Mesothelial cell of epicardium (in vitro differentiated cells): ENCODE results near the gene ERC2. TPM values are rescaled to one million over a fixed set of nuclear protein-coding genes. Genes with fewer than 3 reads are reported as not detected.

Source experiments
- DNase-seq, 2 experiments: peaks; one replicate each; pipeline ENCODE4 v3.0.0; 2021; ENCODE audit warnings: low spot score in 2 of 2; ENCODE audit not compliant: unreplicated experiment in 2 of 2
- H3K27ac Mint-ChIP-seq: 2 replicates; pipeline ENCODE4 v1.8.0; 2021; ENCODE audit warnings: mixed read lengths
- H3K27me3 Mint-ChIP-seq: 2 replicates; pipeline ENCODE4 v1.8.0; 2021; ENCODE audit warnings: low read depth, mixed read lengths
- H3K36me3 Mint-ChIP-seq: 2 replicates; pipeline ENCODE4 v1.8.0; 2021; ENCODE audit warnings: mixed read lengths
- H3K4me1 Mint-ChIP-seq: 2 replicates; pipeline ENCODE4 v1.8.0; 2021; ENCODE audit warnings: mixed read lengths
- H3K4me3 Mint-ChIP-seq: 2 replicates; pipeline ENCODE4 v1.8.0; 2021; ENCODE audit warnings: mild to moderate bottlenecking, moderate library complexity, mixed read lengths
- H3K9me3 Mint-ChIP-seq: 2 replicates; pipeline ENCODE4 v1.8.0; 2021; ENCODE audit warnings: mixed read lengths
- CTCF ChIP-seq: fragments of 200-600 bp; sonication (generic); IDR thresholded peaks from one replicate; pipeline ENCODE4 v1.5.0; 2021; ENCODE audit warnings: antibody characterized with exemption; ENCODE audit not compliant: unreplicated experiment
- total RNA-seq: library from RNA; stranded (reverse); gene quantifications from 3 replicates; pipeline ENCODE4 v1.2.1, GENCODE V29; 2021

ERC2 gene
- total RNA-seq, 1 donor from 2014 or later = 15.6 TPM

- Mint-ChIP-seq H3K9me3 (no peaks in the 10 kb centered on the region), H3K4me1 (peaks cover 66% of the 10 kb centered on the region), H3K27me3 (peaks cover 55% of the 10 kb centered on the region), H3K4me3 (no peak overlapping the region), H3K27ac (no peak overlapping the region), H3K36me3 (no peaks in the 10 kb centered on the region)
- no peak for DNase-seq
- TF ChIP-seq CTCF = no peak
Measured at GRCh38 chr3:55521064-55521737, 947.1 kb downstream of the ERC2 start.

- no peaks in the 10 kb centered on the region for H3K9me3 Mint-ChIP-seq
- no peak overlapping the region for H3K4me3 Mint-ChIP-seq
- H3K27ac Mint-ChIP-seq = peak overlapping the region; percentile 34
- TF ChIP-seq CTCF = no peak
- peaks cover 61% of the 10 kb centered on the region for H3K4me1 Mint-ChIP-seq
- peaks cover 49% of the 10 kb centered on the region for H3K27me3 Mint-ChIP-seq
- no peaks in the 10 kb centered on the region for H3K36me3 Mint-ChIP-seq
- no peak for DNase-seq
Measured at GRCh38 chr3:55519019-55519418, 949.2 kb downstream of the ERC2 start.

GRCh38 chr3:55518451-55518850, 949.8 kb downstream of the ERC2 start:
- Mint-ChIP-seq H3K27ac (peak overlapping the region; percentile 34), H3K4me1 (peaks cover 60% of the 10 kb centered on the region), H3K36me3 (no peaks in the 10 kb centered on the region), H3K27me3 (peaks cover 46% of the 10 kb centered on the region), H3K9me3 (no peaks in the 10 kb centered on the region), H3K4me3 (no peak overlapping the region)
- DNase-seq = no peak
- no peak for TF ChIP-seq CTCF

GRCh38 chr3:55516392-55517030, 951.8 kb downstream of the ERC2 start:
- H3K9me3 Mint-ChIP-seq = no peaks in the 10 kb centered on the region
- peaks cover 67% of the 10 kb centered on the region for H3K4me1 Mint-ChIP-seq
- TF ChIP-seq CTCF = no peak
- no peak overlapping the region for H3K4me3 Mint-ChIP-seq
- H3K36me3 Mint-ChIP-seq = no peaks in the 10 kb centered on the region
- peaks cover 33% of the 10 kb centered on the region for H3K27me3 Mint-ChIP-seq
- DNase-seq = no peak
- no peak overlapping the region for H3K27ac Mint-ChIP-seq

GRCh38 chr3:55515550-55516246, 952.6 kb downstream of the ERC2 start:
- H3K4me3 Mint-ChIP-seq = no peak overlapping the region
- TF ChIP-seq CTCF = no peak
- H3K9me3 Mint-ChIP-seq = no peaks in the 10 kb centered on the region
- no peak for DNase-seq
- H3K27me3 Mint-ChIP-seq = peaks cover 30% of the 10 kb centered on the region
- no peaks in the 10 kb centered on the region for H3K36me3 Mint-ChIP-seq
- peaks cover 66% of the 10 kb centered on the region for H3K4me1 Mint-ChIP-seq
- no peak overlapping the region for H3K27ac Mint-ChIP-seq
